ENCODE results near the gene UBN1.
"Not testable (repeated sequence)": the region's sequence is repeated elsewhere in the genome, so short reads cannot be mapped to it uniquely, and the experiment has no call there.

UBN1 gene

DNA sequence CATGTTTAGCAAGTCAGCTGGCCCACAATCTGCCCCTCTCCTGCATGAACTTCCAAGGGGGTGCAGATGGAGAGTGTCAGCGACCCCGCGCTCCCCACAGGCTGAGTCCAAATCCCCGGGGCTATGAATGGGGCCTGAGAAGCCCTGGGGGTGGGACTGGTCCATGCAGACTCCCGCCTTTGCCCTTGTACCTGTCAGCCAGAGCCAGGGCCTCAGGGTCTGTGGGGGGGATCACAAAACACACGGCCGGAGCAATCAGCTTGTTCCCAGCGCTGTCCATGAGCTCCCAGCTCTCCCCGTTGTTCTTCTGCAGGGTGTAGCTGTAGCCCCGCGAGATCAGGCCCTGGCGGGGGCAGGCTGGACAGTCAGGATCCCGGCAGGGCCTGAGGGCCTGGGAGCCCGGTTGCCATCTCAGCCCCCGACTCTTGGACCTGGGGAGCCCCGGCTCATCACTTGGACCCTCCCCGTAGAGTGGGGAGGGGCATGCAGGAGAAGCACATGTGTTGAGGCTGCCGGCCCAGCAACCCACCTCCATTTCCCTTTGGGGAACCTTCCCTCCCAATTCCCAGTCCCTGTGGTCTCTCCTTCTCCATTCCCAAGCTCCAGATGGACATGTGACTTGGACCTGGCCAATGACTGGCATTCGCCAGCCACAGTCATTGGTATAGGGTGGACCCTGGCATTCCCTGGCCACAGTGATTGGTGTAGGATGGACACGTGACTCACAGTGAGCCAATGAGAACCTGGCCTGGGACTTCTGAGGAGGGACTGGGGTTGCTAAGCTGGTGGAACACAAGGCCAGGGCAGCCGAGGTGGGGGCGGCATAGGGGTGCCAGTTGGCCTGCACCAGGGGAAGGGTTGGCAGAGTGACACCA is 47.2 kb downstream of the UBN1 start:
- no peak overlapping the region for H3K4me3 ChIP-seq (ENCODE audit: low read depth, low read length)
- TF ChIP-seq, protein P1, sequence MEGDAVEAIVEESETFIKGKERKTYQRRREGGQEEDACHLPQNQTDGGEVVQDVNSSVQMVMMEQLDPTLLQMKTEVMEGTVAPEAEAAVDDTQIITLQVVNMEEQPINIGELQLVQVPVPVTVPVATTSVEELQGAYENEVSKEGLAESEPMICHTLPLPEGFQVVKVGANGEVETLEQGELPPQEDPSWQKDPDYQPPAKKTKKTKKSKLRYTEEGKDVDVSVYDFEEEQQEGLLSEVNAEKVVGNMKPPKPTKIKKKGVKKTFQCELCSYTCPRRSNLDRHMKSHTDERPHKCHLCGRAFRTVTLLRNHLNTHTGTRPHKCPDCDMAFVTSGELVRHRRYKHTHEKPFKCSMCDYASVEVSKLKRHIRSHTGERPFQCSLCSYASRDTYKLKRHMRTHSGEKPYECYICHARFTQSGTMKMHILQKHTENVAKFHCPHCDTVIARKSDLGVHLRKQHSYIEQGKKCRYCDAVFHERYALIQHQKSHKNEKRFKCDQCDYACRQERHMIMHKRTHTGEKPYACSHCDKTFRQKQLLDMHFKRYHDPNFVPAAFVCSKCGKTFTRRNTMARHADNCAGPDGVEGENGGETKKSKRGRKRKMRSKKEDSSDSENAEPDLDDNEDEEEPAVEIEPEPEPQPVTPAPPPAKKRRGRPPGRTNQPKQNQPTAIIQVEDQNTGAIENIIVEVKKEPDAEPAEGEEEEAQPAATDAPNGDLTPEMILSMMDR (IDR thresholded peaks at IDR 0.05; ENCODE audit: control insufficient read depth, extremely low read depth, insufficient read depth): no peak
- DNase-seq (ENCODE audit: low read depth): no peak

DNA sequence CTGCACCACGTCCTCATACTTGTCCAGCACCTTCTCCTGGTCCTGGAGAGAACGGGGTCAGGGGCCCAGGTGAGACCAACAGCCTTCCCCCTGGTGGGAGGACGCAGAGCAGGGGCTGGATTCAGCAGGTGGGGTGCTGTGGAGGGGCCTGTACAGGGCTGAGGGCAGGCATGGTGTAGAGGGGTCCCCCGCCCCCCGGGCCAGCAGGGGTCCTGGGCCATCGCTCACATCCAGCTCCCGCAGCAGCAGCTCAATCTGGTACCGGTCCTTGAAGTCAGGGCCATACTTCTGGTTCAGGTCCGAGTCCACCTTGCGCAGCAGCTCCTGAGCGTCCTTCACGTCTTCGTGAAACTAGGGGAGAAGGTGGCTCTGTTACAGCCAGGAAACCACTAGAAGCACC is 48.1 kb downstream of the UBN1 start:
- TF ChIP-seq, protein P1 (IDR thresholded peaks at IDR 0.05; ENCODE audit: control insufficient read depth, extremely low read depth, insufficient read depth): no peak
- no peak for DNase-seq (ENCODE audit: low read depth)
- no peak overlapping the region for H3K4me3 ChIP-seq (ENCODE audit: low read depth, low read length)

DNA sequence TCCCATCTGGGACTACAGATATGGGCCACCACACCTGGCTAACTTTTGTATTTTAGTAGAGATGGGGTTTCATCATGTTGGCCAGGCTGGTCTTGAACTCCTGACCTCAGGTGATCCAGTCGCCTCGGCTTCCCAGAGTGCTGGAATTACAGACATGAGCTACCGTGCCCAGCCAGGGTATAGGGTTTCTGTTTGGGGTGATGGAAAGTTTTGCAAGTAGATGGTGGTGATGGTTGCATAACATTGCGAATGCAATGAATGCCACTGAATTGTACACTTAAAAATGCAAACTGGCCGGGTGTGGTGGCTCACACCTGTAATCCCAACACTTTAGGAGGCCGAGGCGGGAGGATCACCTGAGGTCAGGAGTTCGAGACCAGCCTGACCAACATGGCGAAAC is 49.5 kb downstream of the UBN1 start:
- H3K4me3 ChIP-seq (ENCODE audit: low read depth, low read length); DNase-seq (ENCODE audit: low read depth): not testable (repeated sequence)

DNA sequence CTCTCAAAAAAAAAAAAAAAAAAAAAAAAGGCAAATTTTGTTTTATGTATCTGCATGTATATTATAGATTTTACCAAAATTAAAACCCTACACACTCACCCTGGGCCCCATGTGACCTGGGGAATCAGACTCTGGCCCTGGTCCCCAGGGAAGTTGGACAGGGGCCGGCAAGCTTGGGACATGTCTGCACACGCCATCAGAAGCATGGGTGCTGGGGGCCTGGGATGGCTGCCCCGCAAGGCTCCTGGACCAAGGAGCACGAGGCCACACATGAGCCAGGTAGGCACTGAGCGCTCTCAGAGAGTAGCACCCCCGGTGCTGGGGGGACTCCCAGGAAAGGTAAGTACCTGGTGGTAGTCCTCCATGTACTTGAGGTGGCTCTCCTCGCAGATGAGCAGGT is 50.0 kb downstream of the UBN1 start:
- H3K4me3 ChIP-seq (ENCODE audit: low read depth, low read length): no peak overlapping the region
- TF ChIP-seq, protein P1 (IDR thresholded peaks at IDR 0.05; ENCODE audit: control insufficient read depth, extremely low read depth, insufficient read depth): no peak
- DNase-seq (ENCODE audit: low read depth): no peak

DNA sequence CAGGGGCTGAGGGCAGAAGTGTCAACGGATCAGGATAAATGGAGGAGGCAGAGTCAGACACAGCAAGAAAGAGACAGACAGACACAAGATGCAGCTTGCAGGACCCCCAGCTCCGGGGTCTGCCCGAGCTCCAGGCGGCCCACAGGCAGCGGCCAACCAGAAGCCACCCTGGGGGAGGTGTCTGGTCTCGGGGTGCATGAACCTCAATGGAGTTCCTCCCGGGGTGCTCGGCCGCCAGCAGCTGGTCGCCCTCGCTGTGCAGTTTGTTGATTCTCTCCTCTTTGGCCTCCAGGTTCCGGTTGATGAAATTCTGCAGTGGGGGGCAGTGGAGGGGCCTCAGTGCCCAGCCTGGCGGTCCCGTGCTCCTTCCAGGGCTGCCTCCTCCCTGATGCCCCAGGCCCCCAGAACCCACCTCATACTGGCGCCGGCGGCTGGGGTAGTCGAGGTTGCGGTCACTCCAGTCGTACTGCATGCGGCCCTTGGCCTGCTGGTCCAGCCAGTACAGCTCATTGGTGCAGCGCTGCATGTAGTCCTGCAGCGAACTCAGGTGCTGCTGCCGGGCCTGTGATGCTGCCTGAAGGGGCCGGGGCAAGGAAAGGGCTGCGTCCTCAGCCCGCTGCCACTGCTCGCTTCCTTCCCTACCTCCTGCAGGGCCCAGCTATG is 51.7 kb downstream of the UBN1 start:
- DNase-seq (ENCODE audit: low read depth): no peak
- no peak overlapping the region for H3K4me3 ChIP-seq (ENCODE audit: low read depth, low read length)
- TF ChIP-seq, protein P1 (IDR thresholded peaks at IDR 0.05; ENCODE audit: control insufficient read depth, extremely low read depth, insufficient read depth): no peak

DNA sequence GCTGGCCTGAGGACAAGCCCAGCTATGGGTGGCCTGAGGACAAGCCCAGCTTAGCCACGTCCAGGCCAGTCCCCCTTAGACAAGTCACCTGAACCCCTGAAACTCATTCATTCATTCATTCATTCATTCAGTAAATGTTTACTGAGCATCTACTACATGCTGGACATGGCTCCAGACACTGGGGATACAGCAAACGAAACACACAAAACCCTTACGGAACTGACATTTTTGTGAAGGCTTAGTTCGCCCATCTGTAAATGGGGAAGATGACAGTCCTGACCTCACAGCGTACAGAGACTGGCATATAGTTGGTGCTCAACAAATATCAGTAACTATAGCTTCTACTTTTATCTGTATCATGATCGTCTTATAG is 52.2 kb downstream of the UBN1 start:
- TF ChIP-seq, protein P1 (IDR thresholded peaks at IDR 0.05; ENCODE audit: control insufficient read depth, extremely low read depth, insufficient read depth): no peak
- DNase-seq (ENCODE audit: low read depth): no peak
- no peak overlapping the region for H3K4me3 ChIP-seq (ENCODE audit: low read depth, low read length)

DNA sequence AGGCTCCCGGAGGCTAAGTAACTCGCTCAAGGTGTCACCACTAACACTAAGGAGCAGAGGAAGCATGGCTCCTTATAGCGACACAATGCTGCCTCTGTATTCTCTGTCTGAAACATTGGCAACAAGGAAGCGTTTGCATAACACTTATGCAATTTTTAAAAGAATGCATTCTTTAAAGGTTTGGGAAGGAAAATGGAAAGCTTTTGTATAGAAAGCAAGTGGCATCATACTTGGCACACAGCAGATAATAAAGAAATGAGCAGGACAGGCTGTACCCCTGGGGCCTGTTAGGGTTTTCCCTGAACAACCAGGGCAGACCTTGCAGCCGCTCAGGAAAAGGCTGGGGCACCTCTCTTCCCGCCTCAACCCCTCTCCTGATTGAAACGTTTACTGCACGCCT is 52.8 kb downstream of the UBN1 start:
- no peak overlapping the region for H3K4me3 ChIP-seq (ENCODE audit: low read depth, low read length)
- no peak for DNase-seq (ENCODE audit: low read depth)
- TF ChIP-seq, protein P1 (IDR thresholded peaks at IDR 0.05; ENCODE audit: control insufficient read depth, extremely low read depth, insufficient read depth): no peak
